Measurements from ENCODE around the gene IP6K2.
"Not testable (repeated sequence)": the region's sequence is repeated elsewhere in the genome, so short reads cannot be mapped to it uniquely, and the experiment has no call there.

GRCh38 chr3:48741226-48741625 is 24.2 kb upstream of the IP6K2 start:
- TF ChIP-seq CTCF, POLR2A (IDR thresholded peaks at IDR 0.05): not testable (repeated sequence)
